NCI-H2227 (cell line): ENCODE measurements around the gene KRTAP9-6.

Source experiments
- DNase-seq: peaks from one replicate; lab custom pipeline; 2025; ENCODE audit not compliant: unreplicated experiment; lab: John Stamatoyannopoulos, UW

The KRTAP9-6 gene

GRCh38 chr17:41315204-41315794 lies 50.1 kb downstream of the KRTAP9-6 start, which contains the start of gene KRTAP17-1:
Gene KRTAP17-1, minus strand, starts transcription at chr17:41315710. Its CDS starts 60 bp downstream, at chr17:41315650.
- DNase-seq: no peak
